Jurkat, Clone E6-1 (cell line): ENCODE measurements around the gene MAP3K5.

ENCODE experiments used
- DNase-seq: peaks from one replicate; pipeline ENCODE4 v3.0.0-alpha.2; 2011; ENCODE audit warnings: low read depth, low spot score
- H3K4me3 ChIP-seq: 2 replicates; pipeline ENCODE4 v1.5.1; 2011; ENCODE audit warnings: mild to moderate bottlenecking, low read length, control low read depth, moderate library complexity

The MAP3K5 gene

GRCh38 chr6:136753624-136754023 lies 38.7 kb downstream of the MAP3K5 start:
- peak; percentile 86 for DNase-seq

GRCh38 chr6:136752554-136752953 lies 39.7 kb downstream of the MAP3K5 start:
- no peak for DNase-seq

More at GRCh38 chr6:136753624-136754023, 38.7 kb downstream of the MAP3K5 start:
- H3K4me3 ChIP-seq: no peak overlapping the region

GRCh38 chr6:136751991-136752390 lies 40.3 kb downstream of the MAP3K5 start:
- no peak overlapping the region for H3K4me3 ChIP-seq
- DNase-seq: no peak

More at GRCh38 chr6:136752554-136752953, 39.7 kb downstream of the MAP3K5 start:
- H3K4me3 ChIP-seq: no peak overlapping the region

- peak; percentile 51 for DNase-seq
- no peak overlapping the region for H3K4me3 ChIP-seq
These were observed 40.7 kb downstream of the MAP3K5 start for GRCh38 chr6:136751522-136751956.

DNA sequence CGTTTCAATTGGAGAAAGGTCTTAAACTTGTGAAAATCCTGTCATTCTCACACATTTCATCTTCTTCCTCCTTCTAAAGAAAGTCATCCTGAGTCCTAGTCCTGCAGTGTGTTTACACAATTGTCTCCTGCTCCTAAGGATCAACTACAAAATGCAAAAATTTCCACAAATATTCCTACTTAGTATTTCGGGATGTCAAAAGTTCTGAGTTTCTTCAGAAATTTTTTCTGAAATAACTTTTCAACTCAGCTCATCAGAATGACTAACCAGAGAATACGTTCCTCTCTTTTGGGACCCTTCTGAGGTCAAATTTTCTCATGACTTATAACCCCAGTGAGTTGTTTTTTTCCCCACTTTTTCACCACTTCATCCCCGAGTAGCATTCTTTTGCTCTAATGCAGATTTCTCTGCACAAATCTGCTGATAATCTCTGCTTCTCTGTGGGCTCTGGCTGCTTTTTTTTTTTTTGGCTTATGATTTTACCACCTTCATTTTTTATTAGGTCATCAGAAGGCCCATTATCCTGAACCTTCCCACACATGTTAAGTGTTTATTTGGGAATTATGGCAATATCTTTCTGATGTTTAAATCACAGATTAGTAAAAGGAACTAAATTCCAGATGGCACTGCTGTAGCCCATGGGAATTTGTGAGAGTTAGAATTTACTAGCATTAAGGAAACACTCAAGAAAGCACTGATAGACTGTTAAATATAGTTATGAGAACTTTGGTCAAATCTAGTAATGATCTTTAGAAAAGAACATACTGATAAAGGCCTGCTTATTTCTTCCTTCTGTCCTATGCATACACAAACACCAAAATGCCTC lies 41.4 kb downstream of the MAP3K5 start:
- DNase-seq: no peak
- no peak overlapping the region for H3K4me3 ChIP-seq

DNA sequence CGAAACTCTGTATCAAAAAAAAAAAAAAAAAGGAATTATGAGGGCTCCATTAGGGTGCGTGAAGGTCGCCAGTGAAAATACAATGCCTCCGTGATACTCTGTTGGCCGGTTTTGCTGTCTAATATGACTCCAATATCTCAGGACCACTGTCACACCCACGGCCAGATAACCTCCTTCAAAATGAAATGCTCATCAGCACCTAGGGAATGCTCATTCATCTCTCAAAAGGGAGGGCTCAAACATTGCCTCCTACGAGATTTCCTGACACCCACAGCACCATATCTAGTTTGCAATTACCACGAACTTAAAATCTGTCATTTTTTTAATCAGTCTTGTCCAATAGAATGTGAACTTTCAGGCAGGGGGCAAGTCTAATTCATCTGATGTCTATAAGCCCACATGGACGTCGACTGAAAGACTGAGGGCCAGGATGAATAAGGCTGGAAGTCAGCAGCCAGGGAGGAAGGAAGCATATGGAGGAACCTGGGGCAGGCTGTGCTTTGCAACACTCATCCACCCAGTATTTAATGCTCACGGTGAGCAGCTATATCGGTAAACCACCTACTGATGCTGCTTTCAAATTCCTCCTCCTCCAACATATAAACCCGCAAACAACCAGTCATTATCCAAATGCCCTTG lies 42.8 kb downstream of the MAP3K5 start:
- no peak for DNase-seq
- H3K4me3 ChIP-seq: no peak overlapping the region

DNA sequence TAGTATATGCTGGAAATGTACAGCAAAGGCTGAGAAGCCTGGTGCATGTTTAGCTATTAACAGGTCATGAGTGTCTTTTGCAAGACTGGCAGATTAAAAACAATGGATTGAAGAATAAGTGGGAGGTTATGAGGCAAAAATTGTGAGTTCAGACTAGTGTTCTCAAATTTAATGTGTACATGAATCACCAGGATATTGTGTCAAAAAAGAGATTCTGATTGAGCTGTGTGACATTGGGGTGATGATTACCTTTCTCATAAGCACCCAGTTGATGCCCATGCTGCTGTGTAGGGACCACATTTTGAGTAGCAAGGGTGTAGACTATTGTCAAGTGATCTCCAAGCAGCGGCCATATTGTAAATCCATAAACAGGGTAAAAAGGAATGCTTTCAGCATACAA lies 44.8 kb downstream of the MAP3K5 start:
- no peak for DNase-seq

GRCh38 chr6:136745300-136745699 lies 47.0 kb downstream of the MAP3K5 start:
- DNase-seq: no peak
- H3K4me3 ChIP-seq: no peak overlapping the region

More for the DNA sequence above, 44.8 kb downstream of the MAP3K5 start:
- H3K4me3 ChIP-seq: no peak overlapping the region

DNA sequence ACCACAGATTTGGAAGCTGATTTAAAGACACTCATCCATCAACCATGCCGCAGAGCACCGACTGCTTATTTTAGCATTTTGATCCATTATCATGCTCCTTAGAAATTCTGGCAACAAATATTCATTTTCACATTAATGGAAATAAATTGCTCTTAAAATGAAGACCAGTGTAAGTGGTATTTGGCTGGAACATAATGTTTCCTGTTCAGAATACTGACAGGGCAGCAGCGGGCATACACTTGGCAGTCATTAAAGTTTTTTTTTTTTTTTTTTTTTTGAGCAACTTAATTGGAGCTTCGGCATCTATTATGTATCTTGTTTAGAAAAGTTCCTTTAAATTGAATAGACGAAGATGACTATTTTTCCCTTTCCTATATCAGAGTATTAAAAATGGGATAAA lies 47.4 kb downstream of the MAP3K5 start:
- no peak overlapping the region for H3K4me3 ChIP-seq
- DNase-seq: no peak

DNA sequence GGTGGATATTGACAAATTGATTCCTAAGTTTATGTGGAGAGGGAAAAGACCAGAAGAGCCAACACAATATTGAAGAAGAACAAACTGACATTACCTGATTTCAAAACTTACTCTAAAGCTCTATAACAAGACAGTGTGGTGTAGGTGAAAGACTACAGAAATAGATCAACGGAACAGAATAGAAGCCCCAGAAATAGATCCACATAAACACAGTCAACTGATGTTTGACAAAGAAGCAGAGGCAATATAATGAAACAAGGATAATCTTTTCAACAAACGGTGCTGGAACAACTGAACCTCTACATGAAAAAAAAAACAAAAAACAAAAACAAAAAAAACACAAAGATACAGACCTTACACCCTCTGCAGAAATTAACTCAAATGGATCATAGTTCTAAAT lies 50.2 kb downstream of the MAP3K5 start:
- no peak for DNase-seq
- no peak overlapping the region for H3K4me3 ChIP-seq

- no peak overlapping the region for H3K4me3 ChIP-seq
- no peak for DNase-seq
These were observed 52.0 kb downstream of the MAP3K5 start for GRCh38 chr6:136740050-136740974.

GRCh38 chr6:136739501-136739900 lies 52.8 kb downstream of the MAP3K5 start:
- no peak for DNase-seq
- no peak overlapping the region for H3K4me3 ChIP-seq

GRCh38 chr6:136739071-136739470 lies 53.2 kb downstream of the MAP3K5 start:
- no peak overlapping the region for H3K4me3 ChIP-seq
- no peak for DNase-seq

DNA sequence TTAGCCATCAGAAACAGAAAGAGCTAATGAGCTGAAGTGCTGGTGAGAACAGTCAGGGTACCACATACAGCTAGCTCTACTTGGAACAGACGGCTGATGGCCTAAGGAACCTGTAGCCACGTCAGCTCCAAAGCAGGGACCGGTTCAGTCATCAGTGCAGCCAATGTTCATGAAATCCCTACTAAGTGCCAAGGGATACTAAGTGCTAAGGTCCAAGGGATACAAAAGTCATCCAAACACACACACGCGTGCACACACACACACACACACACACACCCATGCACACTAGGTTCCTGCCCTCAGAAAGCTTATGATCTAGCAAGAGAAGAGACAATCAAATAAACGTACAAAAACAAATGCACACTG lies 53.6 kb downstream of the MAP3K5 start:
- H3K4me3 ChIP-seq: no peak overlapping the region
- DNase-seq: no peak

DNA sequence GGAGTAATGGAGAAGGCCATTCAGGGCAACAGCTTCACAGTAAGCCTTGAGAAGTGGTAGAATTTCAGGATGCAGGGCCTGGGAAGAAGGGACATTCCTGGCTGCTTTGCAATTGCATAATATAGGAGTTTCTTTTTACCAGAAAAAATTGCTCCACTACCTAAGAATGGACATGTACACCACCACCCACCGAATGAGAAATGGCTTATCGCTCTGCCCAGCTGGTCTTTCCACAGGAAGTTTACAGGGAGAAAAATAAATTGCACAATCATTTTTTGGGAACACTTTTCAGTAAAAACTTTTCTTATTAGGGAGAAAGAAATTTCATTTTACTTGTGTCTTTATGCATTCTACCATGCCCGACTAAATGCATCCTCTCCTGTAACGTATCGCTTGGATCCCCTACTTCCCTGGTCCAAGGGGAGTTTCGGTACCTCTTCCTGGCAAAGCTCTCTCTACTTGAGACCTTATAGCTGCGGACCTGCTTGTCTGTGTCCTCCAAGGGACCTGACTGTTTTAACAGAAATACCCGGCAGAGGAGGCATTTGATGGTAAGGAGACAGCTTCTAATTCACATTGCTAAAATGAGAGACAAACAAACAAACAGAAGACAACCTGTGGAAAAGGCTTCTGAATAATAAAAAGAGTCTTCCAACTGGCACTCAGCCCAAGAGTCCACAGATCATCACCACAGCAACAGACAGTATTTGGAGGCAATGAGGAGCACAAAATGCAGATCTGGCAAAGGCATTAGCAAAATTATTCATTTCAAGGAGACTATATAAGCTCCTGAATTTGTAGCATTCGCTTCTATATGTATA lies 54.2 kb downstream of the MAP3K5 start:
- no peak overlapping the region for H3K4me3 ChIP-seq
- DNase-seq: no peak

DNA sequence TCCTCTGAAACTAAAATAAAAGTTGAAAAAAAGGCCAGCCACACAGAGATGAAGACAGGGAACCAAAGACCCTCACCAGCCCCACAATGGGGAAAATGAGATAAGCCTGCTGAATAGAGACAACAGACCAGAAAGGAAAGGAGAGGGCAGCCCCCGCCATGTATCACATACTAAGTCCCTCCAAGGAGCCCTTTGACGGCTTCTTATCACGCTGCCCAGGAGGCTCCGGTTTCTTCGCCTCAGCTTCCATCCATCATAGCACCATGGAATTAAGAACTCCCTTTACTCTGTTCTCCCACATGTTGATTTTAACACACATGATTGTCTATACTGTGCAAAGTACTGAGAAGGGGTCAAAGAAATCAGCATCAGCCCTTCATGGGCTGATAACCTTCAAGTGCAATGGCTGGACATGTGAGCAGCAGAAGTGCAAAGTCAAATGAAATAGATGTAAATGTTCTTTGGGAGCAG lies 54.9 kb downstream of the MAP3K5 start:
- no peak for DNase-seq

DNA sequence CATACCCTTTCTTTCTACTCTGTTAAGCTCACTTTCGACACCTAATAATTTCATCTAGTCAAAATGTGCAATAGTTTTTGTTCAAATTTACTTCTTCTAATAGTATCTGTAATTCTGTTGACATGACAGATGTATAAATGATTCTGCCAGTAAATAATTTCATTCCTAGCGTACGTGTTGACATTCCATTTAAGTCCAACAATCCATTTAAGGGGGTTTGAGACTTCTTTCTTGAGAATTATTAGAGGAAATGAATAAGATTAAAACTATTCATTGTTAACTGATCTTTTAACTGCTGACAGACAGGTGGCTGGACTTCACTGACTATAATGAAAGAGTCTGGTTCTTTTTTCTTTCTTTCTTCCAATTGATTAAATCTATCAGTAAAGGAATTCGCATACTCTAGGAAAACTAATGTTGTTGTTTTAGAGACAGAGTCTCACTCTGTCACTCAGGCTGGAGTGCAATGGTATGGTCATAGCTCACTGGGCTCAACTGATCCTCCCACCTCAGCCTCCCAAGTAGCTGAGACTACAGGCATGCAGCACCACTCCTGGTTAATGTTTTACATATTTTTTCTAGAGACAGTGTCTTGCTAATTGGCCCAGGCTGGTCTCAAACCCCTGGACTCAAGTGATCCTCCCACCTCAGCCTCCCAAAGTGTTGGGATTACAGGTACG lies 55.9 kb downstream of the MAP3K5 start:
- H3K4me3 ChIP-seq: no peak overlapping the region

More for the DNA sequence above, 54.9 kb downstream of the MAP3K5 start:
- H3K4me3 ChIP-seq: no peak overlapping the region

DNA sequence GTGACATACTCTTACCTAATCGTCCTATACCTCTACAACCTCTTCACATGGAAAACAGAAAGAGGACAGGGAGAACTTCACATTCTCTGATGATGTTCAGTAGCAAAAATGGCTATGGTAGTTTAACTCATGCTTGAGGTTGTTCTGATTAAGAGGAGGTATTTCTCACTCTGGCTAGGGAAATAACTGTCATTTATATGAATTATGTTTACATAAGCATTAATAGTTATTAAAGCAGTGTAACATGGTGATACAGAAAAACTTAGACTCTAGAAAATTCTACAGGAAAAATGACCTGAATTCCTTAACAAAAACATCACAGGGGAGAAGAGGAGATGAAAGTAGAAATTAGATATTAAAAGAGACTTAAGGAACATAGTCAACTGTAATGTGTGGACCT lies 57.3 kb downstream of the MAP3K5 start:
- no peak overlapping the region for H3K4me3 ChIP-seq
- DNase-seq: no peak

More for the DNA sequence above, 55.9 kb downstream of the MAP3K5 start:
- no peak for DNase-seq
